ENCODE data around the gene OR4Q3.
"Not testable (repeated sequence)": the region's sequence is repeated elsewhere in the genome, so short reads cannot be mapped to it uniquely, and the experiment has no call there.

- not testable (repeated sequence) for TF ChIP-seq EP300 (IDR thresholded peaks at IDR 0.05); ELK1 (IDR thresholded peaks at IDR 0.05; ENCODE audit: low read depth, low read length); CTCF (IDR thresholded peaks at IDR 0.05); MYC (IDR thresholded peaks at IDR 0.05; ENCODE audit: borderline replicate concordance, low read length); SMC3 (IDR thresholded peaks at IDR 0.05); BCL3 (IDR thresholded peaks at IDR 0.05); GATA3 (IDR thresholded peaks at IDR 0.05; ENCODE audit: borderline replicate concordance); PBX3 (IDR thresholded peaks at IDR 0.05); MAX (IDR thresholded peaks at IDR 0.05); CEBPB (IDR thresholded peaks at IDR 0.05); POLR2A (IDR thresholded peaks at IDR 0.05; ENCODE audit: low read length); RCOR1 (IDR thresholded peaks at IDR 0.05; ENCODE audit: low read depth, low read length)
These were observed 29.1 kb downstream of the OR4Q3 start for GRCh38 chr14:19772454-19772853.

Data from A549 (cell line).